Stimulated activated CD4-positive, alpha-beta T cell treated with anti-CD3 and anti-CD28 coated beads, Interleukin-12 subunit alpha, Interleukin-12 subunit beta, amount 100 ng/mL, for 24 hours (primary cell): ENCODE results near the gene CACNA2D2.

ENCODE experiments used
- DNase-seq, 2 experiments: peaks; one replicate each; pipeline ENCODE4 v3.0.0-alpha.2; 2020; ENCODE audit warnings: low read depth in 2 of 2

CACNA2D2 gene

GRCh38 chr3:50503504-50504342, at the start of gene CACNA2D2:
CACNA2D2 (minus strand) TSS chr3:50503634; CDS start chr3:50503423, 211 bp downstream.
- peak; percentile 28 to 36 for DNase-seq

- DNase-seq: no peak
Observed at GRCh38 chr3:50552598-50552997, 49.2 kb upstream of the CACNA2D2 start.

- DNase-seq: no peak
Observed at GRCh38 chr3:50551681-50552435, 48.4 kb upstream of the CACNA2D2 start.

- no peak for DNase-seq
Observed at GRCh38 chr3:50551054-50551659, 47.7 kb upstream of the CACNA2D2 start.

- DNase-seq: peak in 1 of 2 experiments; percentile 68
Observed at GRCh38 chr3:50550079-50550736, 46.8 kb upstream of the CACNA2D2 start.

GRCh38 chr3:50549226-50549625, 45.8 kb upstream of the CACNA2D2 start:
- no peak for DNase-seq

- no peak for DNase-seq
Observed at GRCh38 chr3:50545781-50546180, 42.3 kb upstream of the CACNA2D2 start.

- DNase-seq: peak; percentile 28 to 57
Observed at GRCh38 chr3:50542177-50543034, 39.0 kb upstream of the CACNA2D2 start.

GRCh38 chr3:50539356-50540286, 36.2 kb upstream of the CACNA2D2 start:
- DNase-seq: no peak

- DNase-seq: no peak
Observed at GRCh38 chr3:50537421-50538129, 34.1 kb upstream of the CACNA2D2 start.

- DNase-seq: no peak
Observed at GRCh38 chr3:50536471-50537180, 33.2 kb upstream of the CACNA2D2 start.

- DNase-seq: no peak
Observed at GRCh38 chr3:50534681-50535330, 31.4 kb upstream of the CACNA2D2 start.

GRCh38 chr3:50533807-50534461, 30.5 kb upstream of the CACNA2D2 start:
- no peak for DNase-seq

GRCh38 chr3:50533316-50533715, 29.9 kb upstream of the CACNA2D2 start:
- DNase-seq: no peak

- no peak for DNase-seq
Observed at GRCh38 chr3:50532062-50532705, 28.8 kb upstream of the CACNA2D2 start.

GRCh38 chr3:50531201-50531600, 27.8 kb upstream of the CACNA2D2 start:
- DNase-seq: no peak
